ENCODE results near the gene LGI1. TPM values are rescaled to one million over a fixed set of nuclear protein-coding genes. Genes with fewer than 3 reads are reported as not detected.

Gene LGI1
- total and polyA plus RNA-seq, 9 donors: 20.1 to 43.0 (median 25.9) TPM

DNA sequence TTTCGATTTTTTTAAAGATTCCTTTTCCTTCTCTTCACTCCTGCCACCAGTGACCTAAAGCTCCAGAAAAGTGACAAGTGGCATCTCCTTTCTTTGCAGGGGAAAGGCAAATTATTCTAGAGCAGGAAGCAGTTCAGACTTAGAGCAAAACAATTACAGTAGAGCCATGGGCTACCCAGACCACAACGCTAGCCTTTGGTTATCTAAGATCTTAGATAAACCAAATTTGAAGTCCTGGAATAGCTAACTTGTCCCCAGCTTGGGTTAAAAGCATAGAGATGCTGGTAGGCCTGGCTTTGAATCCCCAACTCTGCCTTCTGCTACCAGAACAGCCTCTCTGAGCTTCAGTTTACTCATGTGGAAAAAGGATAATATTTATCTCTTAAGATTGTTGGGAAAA, 38.4 kb downstream of the LGI1 start:
- no peak for DNase-seq
- Histone ChIP-seq H3K27me3 (ENCODE audit: control insufficient read depth, insufficient read depth, low read length) (no peaks in the 10 kb centered on the region), H3K4me1 (ENCODE audit: control insufficient read depth, insufficient read depth, low read length) (peaks cover 3% of the 10 kb centered on the region), H3K27ac (ENCODE audit: low read length) (no peak overlapping the region), H3K9me3 (replicated peaks; ENCODE audit: control insufficient read depth, low read depth, low read length) (no peaks in the 10 kb centered on the region), H3K4me3 (ENCODE audit: low read length) (no peak overlapping the region), H3K36me3 (ENCODE audit: control insufficient read depth, insufficient read depth, low read length) (no peaks in the 10 kb centered on the region)
- no CpG with 5 or more reads among the region's 2 CpGs for WGBS (ENCODE audit: insufficient coverage)

DNA sequence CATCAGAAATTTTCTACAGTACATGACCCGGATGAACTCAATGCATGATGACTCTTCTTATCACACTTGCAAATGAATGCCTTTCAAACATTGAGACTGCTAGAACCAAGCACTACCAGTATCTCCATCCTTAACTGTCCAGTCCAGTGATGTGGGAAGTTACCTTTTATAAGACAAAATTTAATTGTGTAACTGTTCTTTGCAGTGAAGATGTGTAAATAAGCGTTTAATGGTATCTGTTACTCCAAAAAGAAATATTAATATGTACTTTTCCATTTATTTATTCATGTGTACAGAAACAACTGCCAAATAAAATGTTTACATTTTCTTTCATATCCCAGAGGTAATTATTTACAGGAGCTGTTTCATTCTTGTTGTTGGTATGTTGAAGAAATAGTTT, 40.1 kb downstream of the LGI1 start:
- no CpG with 5 or more reads among the region's 2 CpGs for WGBS (ENCODE audit: insufficient coverage)
- Histone ChIP-seq H3K4me3 (ENCODE audit: low read length) (no peak overlapping the region), H3K36me3 (ENCODE audit: control insufficient read depth, insufficient read depth, low read length) (no peaks in the 10 kb centered on the region), H3K9me3 (replicated peaks; ENCODE audit: control insufficient read depth, low read depth, low read length) (no peaks in the 10 kb centered on the region), H3K27ac (ENCODE audit: low read length) (no peak overlapping the region), H3K4me1 (ENCODE audit: control insufficient read depth, insufficient read depth, low read length) (peaks cover 3% of the 10 kb centered on the region), H3K27me3 (ENCODE audit: control insufficient read depth, insufficient read depth, low read length) (peaks cover 2% of the 10 kb centered on the region)
- DNase-seq: no peak

DNA sequence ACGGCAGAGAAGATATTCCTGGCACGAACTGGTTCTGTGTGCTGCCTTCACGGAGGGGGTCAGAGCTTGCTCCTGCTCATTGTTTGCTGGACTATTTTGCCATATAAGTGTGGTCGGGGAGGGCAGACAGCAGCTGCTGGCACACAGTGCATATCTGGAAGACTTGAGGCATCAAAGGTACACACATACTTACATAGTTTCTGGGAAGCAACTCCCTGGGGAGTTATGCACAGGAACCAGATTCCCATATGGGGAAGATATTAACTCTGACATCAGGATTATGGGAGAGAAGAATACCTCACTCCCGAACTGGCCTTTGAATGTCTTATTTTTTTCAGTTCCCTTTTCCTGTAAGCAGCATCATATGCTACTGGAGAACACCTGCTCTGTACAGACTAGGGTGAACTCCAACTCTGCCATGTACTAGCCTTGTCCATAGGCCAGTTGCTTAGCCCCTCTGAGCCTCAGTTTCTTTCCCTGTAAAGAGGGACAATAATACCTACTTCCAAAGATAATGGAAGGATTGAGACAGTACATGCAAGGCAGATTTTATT, 41.5 kb downstream of the LGI1 start:
- Histone ChIP-seq H3K4me1 (ENCODE audit: control insufficient read depth, insufficient read depth, low read length) (peaks cover 3% of the 10 kb centered on the region), H3K27ac (ENCODE audit: low read length) (no peak overlapping the region), H3K36me3 (ENCODE audit: control insufficient read depth, insufficient read depth, low read length) (no peaks in the 10 kb centered on the region), H3K27me3 (ENCODE audit: control insufficient read depth, insufficient read depth, low read length) (peaks cover 2% of the 10 kb centered on the region), H3K9me3 (replicated peaks; ENCODE audit: control insufficient read depth, low read depth, low read length) (no peaks in the 10 kb centered on the region), H3K4me3 (ENCODE audit: low read length) (no peak overlapping the region)
- 33% methylated on average over 3 of the region's 5 CpGs for WGBS (ENCODE audit: insufficient coverage)
- DNase-seq: no peak

DNA sequence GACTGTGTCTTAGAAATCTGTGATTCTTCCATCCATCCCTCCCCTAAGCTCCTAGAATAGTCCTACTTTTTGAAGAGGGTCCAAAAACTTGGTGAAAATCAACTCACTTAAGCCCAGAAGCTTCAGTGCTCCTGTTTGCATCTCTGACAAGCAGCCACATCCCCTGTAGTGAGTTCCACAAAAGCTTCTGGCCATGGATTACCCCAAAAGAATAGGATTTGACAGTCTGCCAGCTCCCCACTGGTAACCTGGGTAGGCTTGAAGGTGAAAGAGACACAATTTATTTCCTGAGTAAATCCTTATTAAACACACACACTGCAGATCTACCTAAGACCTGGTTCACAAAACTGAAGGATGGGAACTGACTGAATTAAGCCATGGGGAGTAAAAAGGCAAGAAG, 46.5 kb downstream of the LGI1 start:
- Histone ChIP-seq H3K27me3 (ENCODE audit: control insufficient read depth, insufficient read depth, low read length) (peaks cover 2% of the 10 kb centered on the region), H3K36me3 (ENCODE audit: control insufficient read depth, insufficient read depth, low read length) (no peaks in the 10 kb centered on the region), H3K4me1 (ENCODE audit: control insufficient read depth, insufficient read depth, low read length) (peaks cover 6% of the 10 kb centered on the region), H3K4me3 (ENCODE audit: low read length) (no peak overlapping the region), H3K9me3 (replicated peaks; ENCODE audit: control insufficient read depth, low read depth, low read length) (no peaks in the 10 kb centered on the region), H3K27ac (ENCODE audit: low read length) (no peak overlapping the region)
- no peak for DNase-seq

DNA sequence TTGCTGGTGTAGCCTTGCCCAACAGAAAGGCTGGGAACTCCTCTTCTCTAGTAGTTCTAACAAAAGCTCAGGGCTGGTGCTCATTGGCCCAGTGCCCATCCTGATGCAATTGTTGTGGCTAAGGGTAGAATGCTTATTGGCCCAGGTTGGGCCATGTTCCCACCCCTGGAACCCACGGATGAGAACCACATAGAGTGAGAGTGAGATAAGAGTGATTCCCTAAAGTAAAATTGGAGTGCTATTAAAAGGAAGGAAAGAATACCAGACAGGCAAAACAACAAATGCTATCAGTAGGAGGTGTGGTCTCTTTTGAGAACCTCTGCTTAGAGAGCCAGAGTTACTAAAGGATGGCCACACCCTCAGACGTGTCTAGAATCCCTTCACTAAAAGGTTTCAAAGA, 49.2 kb downstream of the LGI1 start:
- DNase-seq: peak; percentile 34
- Histone ChIP-seq H3K27me3 (ENCODE audit: control insufficient read depth, insufficient read depth, low read length) (no peaks in the 10 kb centered on the region), H3K4me3 (ENCODE audit: low read length) (no peak overlapping the region), H3K36me3 (ENCODE audit: control insufficient read depth, insufficient read depth, low read length) (no peaks in the 10 kb centered on the region), H3K27ac (ENCODE audit: low read length) (peak overlapping the region; percentile 57), H3K9me3 (replicated peaks; ENCODE audit: control insufficient read depth, low read depth, low read length) (no peaks in the 10 kb centered on the region), H3K4me1 (ENCODE audit: control insufficient read depth, insufficient read depth, low read length) (peaks cover 6% of the 10 kb centered on the region)
- WGBS (ENCODE audit: insufficient coverage): 50% methylated on average over 1 of the region's 2 CpGs

DNA sequence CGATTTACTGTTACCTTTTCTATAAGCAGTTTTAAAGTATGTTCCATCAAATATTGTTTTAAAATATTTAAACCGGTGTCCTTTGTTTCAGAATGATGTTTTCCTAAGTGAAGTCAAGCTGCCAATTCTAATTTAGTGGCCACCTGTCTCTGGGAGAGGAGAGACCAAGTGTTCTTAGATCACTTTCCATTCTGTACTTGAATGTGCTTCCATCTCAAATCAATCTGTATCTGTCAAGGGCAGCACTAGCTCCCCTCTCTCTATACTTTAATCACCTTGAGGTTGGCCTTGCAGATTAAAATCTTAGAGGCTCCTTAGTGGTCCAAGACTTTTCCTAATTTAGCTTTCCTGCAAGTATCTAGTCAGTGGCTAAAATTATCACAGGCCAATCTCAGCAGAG, 49.6 kb downstream of the LGI1 start:
- H3K9me3 ChIP-seq (replicated peaks; ENCODE audit: control insufficient read depth, low read depth, low read length): no peaks in the 10 kb centered on the region
- no peaks in the 10 kb centered on the region for H3K27me3 ChIP-seq (ENCODE audit: control insufficient read depth, insufficient read depth, low read length)
- no peaks in the 10 kb centered on the region for H3K36me3 ChIP-seq (ENCODE audit: control insufficient read depth, insufficient read depth, low read length)
- DNase-seq: peak; percentile 44
- no peak overlapping the region for H3K4me3 ChIP-seq (ENCODE audit: low read length)
- WGBS (ENCODE audit: insufficient coverage): no CpG with 5 or more reads among the region's 2 CpGs
- H3K27ac ChIP-seq (ENCODE audit: low read length): peak overlapping the region; percentile 57
- H3K4me1 ChIP-seq (ENCODE audit: control insufficient read depth, insufficient read depth, low read length): peaks cover 6% of the 10 kb centered on the region

DNA sequence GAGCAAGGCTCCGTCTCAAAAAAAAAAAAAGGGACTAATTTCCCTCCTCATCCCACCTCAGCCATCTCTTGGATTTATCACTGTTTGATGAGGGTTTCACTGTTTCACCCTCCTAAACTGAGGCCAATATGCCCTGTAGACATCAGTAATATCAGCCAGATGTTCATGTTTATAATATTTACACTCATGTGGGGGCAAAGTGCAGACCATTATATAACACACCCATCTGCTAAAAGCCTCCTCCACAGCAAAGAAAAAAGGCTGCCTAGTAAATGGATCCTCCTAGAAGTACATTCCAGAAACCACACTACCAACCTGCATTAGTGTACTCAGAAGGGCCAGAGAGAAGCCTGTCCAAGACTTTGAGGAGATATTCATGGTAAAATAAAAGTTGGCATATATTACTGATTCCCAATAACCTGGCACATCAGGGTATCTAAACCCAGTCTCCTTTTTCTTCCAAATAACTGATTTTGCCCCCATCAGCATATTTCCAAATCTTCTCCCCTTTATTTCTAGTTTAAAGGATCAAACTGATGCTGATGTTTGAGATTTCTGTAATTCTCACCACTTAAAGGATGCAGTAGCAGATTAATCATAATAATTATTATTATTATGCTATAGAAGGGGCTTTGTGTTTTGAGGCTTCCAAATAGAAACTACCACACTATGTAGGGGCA, 55.1 kb downstream of the LGI1 start:
- H3K4me1 ChIP-seq (ENCODE audit: control insufficient read depth, insufficient read depth, low read length): peaks cover 12% of the 10 kb centered on the region
- no peak for DNase-seq
- no peak overlapping the region for H3K4me3 ChIP-seq (ENCODE audit: low read length)
- H3K27me3 ChIP-seq (ENCODE audit: control insufficient read depth, insufficient read depth, low read length): peaks cover 2% of the 10 kb centered on the region
- H3K36me3 ChIP-seq (ENCODE audit: control insufficient read depth, insufficient read depth, low read length): no peaks in the 10 kb centered on the region
- no peak overlapping the region for H3K27ac ChIP-seq (ENCODE audit: low read length)
- H3K9me3 ChIP-seq (replicated peaks; ENCODE audit: control insufficient read depth, low read depth, low read length): no peaks in the 10 kb centered on the region
- WGBS (ENCODE audit: insufficient coverage): no CpG with 5 or more reads among the region's 1 CpG

DNA sequence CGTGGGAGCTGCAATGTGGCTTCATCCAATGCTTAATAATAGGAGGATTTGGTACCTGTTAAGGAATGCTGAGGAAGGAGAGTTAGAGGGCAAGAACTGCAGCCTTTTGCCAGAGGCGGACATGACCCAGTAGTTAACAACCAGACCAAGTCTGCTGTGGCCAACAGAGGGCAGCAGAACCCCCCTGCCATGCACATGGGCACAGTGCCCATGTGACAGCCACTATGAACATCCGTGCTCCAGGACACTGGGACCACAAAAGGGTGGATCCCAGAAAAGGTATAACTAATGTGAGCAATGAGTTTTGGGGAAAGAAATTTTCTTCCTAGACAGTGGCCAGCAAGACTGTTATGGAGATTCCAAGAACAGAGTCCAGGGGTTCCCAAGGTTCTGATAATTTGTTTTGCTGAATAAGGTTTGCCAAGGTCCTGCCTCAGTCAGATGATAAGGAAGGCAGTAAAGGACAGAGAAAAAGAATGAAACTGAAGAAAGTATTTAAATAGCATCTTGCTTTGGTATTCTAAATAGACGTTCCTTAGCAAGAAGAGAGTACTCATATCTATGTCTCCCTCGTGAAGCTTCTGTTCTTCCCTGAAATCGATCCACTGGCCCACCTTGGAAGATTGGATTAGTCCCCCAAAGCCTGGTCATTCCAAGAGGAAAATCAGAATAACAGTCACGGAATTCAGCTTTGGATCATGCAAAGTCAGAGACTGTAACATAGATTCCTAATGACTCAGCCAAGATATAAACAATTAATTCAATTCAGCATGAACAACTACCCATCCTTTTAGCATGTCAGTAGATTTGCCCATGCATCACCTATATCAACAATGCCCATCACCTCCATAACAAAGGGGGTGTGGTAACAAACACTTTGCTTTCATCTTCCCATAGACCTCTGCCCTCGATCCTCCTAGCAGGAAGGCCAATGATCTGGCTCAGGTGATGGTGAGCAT, 56.0 kb downstream of the LGI1 start:
- no peak overlapping the region for H3K4me3 ChIP-seq (ENCODE audit: low read length)
- H3K4me1 ChIP-seq (ENCODE audit: control insufficient read depth, insufficient read depth, low read length): peaks cover 12% of the 10 kb centered on the region
- H3K27ac ChIP-seq (ENCODE audit: low read length): no peak overlapping the region
- DNase-seq: peak; percentile 40
- 56% methylated on average over 6 of the region's 8 CpGs for WGBS (ENCODE audit: insufficient coverage)
- H3K36me3 ChIP-seq (ENCODE audit: control insufficient read depth, insufficient read depth, low read length): no peaks in the 10 kb centered on the region
- peaks cover 5% of the 10 kb centered on the region for H3K27me3 ChIP-seq (ENCODE audit: control insufficient read depth, insufficient read depth, low read length)
- H3K9me3 ChIP-seq (replicated peaks; ENCODE audit: control insufficient read depth, low read depth, low read length): no peaks in the 10 kb centered on the region

DNA sequence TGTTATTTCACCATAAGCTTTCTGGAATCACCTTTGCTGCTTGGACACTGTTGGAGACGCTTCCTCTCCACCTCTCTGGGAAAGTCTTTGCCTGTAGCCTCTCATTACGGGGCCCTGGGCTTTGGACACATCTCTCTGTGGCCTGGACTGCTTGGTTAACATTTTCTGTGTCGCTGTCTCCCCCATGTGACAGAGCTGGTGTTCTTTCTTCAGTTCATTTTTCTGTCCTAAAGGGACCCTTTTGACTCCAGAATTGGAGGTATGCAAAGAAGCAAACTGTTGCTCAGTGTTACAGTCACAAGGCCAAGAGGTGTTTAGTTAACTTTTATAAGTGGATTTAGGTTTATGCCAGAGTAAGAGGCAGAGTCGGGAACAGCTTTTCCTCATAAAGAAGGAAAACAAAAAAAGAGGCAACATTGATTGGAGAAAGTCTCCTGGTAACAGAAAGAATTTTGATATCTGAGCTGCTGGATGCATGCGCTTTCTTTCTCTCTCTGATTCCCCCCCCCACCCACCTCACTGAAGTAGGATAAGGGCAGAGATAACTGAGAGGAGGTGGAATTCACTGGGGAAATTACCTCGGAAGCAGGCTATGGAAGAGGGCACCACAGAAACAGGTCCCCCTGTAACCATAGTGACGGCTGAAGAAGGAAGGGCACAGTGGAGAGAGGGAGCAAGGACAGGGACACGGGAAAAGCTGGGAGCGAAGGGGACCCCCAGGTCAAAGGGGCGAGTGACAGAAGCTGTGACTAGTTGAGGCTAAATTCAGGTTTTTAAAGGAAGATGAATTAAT, 57.8 kb downstream of the LGI1 start:
- peaks cover 5% of the 10 kb centered on the region for H3K27me3 ChIP-seq (ENCODE audit: control insufficient read depth, insufficient read depth, low read length)
- no peaks in the 10 kb centered on the region for H3K36me3 ChIP-seq (ENCODE audit: control insufficient read depth, insufficient read depth, low read length)
- DNase-seq: peak; percentile 30
- no peaks in the 10 kb centered on the region for H3K9me3 ChIP-seq (replicated peaks; ENCODE audit: control insufficient read depth, low read depth, low read length)
- WGBS (ENCODE audit: insufficient coverage): 17% methylated on average over 7 of the region's 10 CpGs
- H3K4me1 ChIP-seq (ENCODE audit: control insufficient read depth, insufficient read depth, low read length): peaks cover 12% of the 10 kb centered on the region
- H3K4me3 ChIP-seq (ENCODE audit: low read length): no peak overlapping the region
- no peak overlapping the region for H3K27ac ChIP-seq (ENCODE audit: low read length)
